ENCODE data around the gene DCLK1.

DNA sequence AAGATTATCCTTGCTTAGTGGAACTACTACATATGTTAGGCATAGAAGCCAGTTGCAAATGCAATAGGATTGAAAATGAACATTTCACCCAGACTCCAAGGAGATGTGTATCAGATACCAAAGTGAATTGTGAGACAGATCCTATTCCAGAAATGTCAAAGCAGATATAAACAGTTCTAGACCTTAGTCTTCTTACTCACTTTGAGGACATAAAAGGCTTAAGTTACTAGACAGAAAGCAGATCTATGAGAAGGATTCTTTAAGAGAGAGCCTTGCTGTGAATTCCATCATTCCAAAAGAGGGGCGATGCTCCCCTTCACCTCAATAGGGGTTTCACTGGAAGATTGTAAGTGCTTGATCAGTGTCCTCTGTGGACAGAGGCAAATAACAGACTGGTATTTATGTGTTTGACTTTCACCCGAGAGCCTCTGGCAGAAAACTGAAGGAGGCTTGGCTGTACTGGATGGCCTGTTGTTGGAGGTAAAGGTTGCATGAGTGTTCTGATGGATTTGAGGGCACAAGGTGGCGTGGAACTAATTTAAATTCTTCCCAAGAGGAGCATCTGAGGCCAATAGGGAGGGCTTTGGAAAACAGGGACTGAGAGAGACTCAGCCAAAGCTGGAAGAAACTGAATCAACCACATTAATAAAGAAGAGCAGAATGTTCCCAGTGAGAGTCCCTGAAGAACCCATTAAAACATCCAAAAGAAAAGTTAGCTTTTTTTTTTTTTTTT is 194.8 kb downstream of the DCLK1 start:
- TF ChIP-seq POLR2A (IDR thresholded peaks at IDR 0.05) (no peak), POLR2AphosphoS5 (IDR thresholded peaks at IDR 0.05) (no peak)
- TF ChIP-seq, protein P1, sequence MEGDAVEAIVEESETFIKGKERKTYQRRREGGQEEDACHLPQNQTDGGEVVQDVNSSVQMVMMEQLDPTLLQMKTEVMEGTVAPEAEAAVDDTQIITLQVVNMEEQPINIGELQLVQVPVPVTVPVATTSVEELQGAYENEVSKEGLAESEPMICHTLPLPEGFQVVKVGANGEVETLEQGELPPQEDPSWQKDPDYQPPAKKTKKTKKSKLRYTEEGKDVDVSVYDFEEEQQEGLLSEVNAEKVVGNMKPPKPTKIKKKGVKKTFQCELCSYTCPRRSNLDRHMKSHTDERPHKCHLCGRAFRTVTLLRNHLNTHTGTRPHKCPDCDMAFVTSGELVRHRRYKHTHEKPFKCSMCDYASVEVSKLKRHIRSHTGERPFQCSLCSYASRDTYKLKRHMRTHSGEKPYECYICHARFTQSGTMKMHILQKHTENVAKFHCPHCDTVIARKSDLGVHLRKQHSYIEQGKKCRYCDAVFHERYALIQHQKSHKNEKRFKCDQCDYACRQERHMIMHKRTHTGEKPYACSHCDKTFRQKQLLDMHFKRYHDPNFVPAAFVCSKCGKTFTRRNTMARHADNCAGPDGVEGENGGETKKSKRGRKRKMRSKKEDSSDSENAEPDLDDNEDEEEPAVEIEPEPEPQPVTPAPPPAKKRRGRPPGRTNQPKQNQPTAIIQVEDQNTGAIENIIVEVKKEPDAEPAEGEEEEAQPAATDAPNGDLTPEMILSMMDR (IDR thresholded peaks at IDR 0.05 in 8 of 11, conservative IDR thresholded peaks at IDR 0.05 in 3 of 11), result no peak

All from spleen (tissue), 7 donors.